ENCODE results near the gene CDK2. TPM values are rescaled to one million over a fixed set of nuclear protein-coding genes. Genes with fewer than 3 reads are reported as not detected.

Gene CDK2
- total and polyA plus RNA-seq, 9 of the 15 experiments (the other 6 are each of a cell fraction or from before 2014, with no cell fraction given), result 17.4 to 213 (median 109) TPM

- TF ChIP-seq TCF7L2 (IDR thresholded peaks at IDR 0.05; ENCODE audit: low read depth, low read length) (no peak), JUNB (CRISPR knock-in tag; conservative IDR thresholded peaks at IDR 0.05) (no peak), ZNF395 (CRISPR knock-in tag; IDR thresholded peaks at IDR 0.05) (no peak), ZNF121 (CRISPR knock-in tag; conservative IDR thresholded peaks at IDR 0.05) (no peak), EGR1 (conservative IDR thresholded peaks at IDR 0.05) (peak; percentile 80), SMAD1 (IDR thresholded peaks at IDR 0.05; ENCODE audit: low read depth, low read length, partially characterized antibody) (no peak), BCL6 (CRISPR knock-in tag; IDR thresholded peaks at IDR 0.05) (no peak), NR4A1 (CRISPR knock-in tag; IDR thresholded peaks at IDR 0.05) (no peak), NR4A1 (tag; IDR thresholded peaks at IDR 0.05) (no peak), ZNF668 (CRISPR knock-in tag; IDR thresholded peaks at IDR 0.05) (no peak), SMARCE1 (IDR thresholded peaks at IDR 0.05) (no peak; the same call in 1 of the 2 replicates)
- TF ChIP-seq, protein P1, sequence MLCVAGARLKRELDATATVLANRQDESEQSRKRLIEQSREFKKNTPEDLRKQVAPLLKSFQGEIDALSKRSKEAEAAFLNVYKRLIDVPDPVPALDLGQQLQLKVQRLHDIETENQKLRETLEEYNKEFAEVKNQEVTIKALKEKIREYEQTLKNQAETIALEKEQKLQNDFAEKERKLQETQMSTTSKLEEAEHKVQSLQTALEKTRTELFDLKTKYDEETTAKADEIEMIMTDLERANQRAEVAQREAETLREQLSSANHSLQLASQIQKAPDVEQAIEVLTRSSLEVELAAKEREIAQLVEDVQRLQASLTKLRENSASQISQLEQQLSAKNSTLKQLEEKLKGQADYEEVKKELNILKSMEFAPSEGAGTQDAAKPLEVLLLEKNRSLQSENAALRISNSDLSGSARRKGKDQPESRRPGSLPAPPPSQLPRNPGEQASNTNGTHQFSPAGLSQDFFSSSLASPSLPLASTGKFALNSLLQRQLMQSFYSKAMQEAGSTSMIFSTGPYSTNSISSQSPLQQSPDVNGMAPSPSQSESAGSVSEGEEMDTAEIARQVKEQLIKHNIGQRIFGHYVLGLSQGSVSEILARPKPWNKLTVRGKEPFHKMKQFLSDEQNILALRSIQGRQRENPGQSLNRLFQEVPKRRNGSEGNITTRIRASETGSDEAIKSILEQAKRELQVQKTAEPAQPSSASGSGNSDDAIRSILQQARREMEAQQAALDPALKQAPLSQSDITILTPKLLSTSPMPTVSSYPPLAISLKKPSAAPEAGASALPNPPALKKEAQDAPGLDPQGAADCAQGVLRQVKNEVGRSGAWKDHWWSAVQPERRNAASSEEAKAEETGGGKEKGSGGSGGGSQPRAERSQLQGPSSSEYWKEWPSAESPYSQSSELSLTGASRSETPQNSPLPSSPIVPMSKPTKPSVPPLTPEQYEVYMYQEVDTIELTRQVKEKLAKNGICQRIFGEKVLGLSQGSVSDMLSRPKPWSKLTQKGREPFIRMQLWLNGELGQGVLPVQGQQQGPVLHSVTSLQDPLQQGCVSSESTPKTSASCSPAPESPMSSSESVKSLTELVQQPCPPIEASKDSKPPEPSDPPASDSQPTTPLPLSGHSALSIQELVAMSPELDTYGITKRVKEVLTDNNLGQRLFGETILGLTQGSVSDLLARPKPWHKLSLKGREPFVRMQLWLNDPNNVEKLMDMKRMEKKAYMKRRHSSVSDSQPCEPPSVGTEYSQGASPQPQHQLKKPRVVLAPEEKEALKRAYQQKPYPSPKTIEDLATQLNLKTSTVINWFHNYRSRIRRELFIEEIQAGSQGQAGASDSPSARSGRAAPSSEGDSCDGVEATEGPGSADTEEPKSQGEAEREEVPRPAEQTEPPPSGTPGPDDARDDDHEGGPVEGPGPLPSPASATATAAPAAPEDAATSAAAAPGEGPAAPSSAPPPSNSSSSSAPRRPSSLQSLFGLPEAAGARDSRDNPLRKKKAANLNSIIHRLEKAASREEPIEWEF (CRISPR knock-in tag; IDR thresholded peaks at IDR 0.05), result no peak
- TF ChIP-seq, protein P2, sequence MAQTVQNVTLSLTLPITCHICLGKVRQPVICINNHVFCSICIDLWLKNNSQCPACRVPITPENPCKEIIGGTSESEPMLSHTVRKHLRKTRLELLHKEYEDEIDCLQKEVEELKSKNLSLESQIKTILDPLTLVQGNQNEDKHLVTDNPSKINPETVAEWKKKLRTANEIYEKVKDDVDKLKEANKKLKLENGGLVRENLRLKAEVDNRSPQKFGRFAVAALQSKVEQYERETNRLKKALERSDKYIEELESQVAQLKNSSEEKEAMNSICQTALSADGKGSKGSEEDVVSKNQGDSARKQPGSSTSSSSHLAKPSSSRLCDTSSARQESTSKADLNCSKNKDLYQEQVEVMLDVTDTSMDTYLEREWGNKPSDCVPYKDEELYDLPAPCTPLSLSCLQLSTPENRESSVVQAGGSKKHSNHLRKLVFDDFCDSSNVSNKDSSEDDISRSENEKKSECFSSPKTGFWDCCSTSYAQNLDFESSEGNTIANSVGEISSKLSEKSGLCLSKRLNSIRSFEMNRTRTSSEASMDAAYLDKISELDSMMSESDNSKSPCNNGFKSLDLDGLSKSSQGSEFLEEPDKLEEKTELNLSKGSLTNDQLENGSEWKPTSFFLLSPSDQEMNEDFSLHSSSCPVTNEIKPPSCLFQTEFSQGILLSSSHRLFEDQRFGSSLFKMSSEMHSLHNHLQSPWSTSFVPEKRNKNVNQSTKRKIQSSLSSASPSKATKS (CRISPR knock-in tag; IDR thresholded peaks at IDR 0.05), result no peak
- TF ChIP-seq, protein P3, sequence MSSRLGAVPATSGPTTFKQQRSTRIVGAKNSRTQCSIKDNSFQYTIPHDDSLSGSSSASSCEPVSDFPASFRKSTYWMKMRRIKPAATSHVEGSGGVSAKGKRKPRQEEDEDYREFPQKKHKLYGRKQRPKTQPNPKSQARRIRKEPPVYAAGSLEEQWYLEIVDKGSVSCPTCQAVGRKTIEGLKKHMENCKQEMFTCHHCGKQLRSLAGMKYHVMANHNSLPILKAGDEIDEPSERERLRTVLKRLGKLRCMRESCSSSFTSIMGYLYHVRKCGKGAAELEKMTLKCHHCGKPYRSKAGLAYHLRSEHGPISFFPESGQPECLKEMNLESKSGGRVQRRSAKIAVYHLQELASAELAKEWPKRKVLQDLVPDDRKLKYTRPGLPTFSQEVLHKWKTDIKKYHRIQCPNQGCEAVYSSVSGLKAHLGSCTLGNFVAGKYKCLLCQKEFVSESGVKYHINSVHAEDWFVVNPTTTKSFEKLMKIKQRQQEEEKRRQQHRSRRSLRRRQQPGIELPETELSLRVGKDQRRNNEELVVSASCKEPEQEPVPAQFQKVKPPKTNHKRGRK (tag; IDR thresholded peaks at IDR 0.05), result no peak
Observed at GRCh38 chr12:56007564-56008559, 41.2 kb downstream of the CDK2 start (continued).
